DMS 273 (cell line): ENCODE data around the gene HIP1R.
"Not testable (repeated sequence)": the region's sequence is repeated elsewhere in the genome, so short reads cannot be mapped to it uniquely, and the experiment has no call there.

ENCODE experiments used
- DNase-seq: peaks from one replicate; lab custom pipeline; 2025; ENCODE audit not compliant: unreplicated experiment; lab: John Stamatoyannopoulos, UW

The HIP1R gene

GRCh38 chr12:122893208-122894153 is 58.2 kb downstream of the HIP1R start:
- no peak for DNase-seq

- no peak for DNase-seq
Observed at GRCh38 chr12:122894193-122895121, 59.2 kb downstream of the HIP1R start.

- DNase-seq: no peak
Observed at GRCh38 chr12:122895320-122895703, 60.1 kb downstream of the HIP1R start.

DNA sequence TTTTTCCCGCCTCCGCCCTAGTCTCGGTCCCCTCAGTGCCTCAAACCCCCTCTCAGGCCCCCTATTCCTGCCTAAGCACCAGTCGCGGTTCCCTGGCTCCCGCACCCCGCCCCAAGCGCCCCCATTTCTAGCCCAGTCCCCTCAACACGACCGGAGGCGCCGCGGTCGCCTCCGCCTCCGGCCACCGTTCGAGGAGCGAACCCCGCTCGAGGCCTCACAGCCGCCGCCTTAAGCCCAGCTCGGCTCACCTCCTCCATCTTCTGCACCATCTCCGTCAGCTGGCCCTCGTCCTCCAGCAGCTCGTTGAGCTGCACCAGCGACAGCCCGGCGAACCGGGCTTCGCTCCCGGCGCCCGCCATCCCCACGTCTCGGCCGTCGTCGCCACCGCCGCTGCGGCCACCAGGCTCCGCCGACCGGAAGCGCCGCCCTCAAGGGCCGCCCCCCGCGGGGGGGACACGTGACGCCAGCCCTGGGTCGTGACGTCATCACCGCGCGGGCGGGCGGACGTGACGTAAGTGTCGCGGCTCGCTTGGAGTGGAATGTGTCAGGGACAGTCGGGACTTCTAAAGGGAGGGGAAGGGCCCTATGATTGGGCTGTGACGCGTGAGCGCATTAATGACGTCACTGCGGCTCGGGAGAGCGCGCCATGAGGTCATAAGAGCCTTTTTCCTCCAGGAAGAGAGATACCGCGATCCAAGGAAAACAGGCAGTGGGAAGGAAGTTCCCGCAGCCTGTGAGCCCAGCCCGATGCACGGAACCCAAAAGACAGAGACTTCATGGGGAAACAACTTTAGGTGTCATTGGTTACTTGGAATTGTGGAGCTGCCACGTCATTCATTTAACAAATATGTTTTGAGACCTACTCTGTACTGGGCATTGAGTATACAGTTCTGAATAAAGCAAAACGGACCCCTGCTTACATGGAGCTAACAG is 60.7 kb downstream of the HIP1R start, which contains the start of gene VPS37B:
TSS of gene VPS37B (minus strand) at position 421 of the 933 bp plus-strand sequence. CDS start at position 359, 62 bp downstream.
- peak; percentile 79 for DNase-seq

GRCh38 chr12:122896662-122897061 is 61.4 kb downstream of the HIP1R start:
- no peak for DNase-seq

DNA sequence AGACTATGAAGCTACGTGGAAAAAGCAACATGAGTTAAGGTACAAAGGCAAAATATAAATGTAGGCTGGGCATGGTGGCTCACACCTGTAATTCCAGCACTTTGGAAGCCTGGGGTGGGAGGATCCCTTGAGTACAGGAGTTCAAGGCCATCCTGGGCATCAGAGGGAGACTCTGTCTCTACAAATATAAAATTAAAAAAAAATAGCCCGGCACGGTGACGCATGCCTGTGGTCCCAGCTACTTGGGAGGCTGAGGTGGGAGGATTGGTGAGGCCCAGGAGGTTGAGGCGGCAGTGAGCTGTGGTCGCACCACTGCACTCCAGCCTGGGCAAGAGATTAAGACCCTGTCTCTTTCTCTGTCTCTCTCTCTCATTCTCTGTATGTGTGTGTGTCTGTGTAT is 64.6 kb downstream of the HIP1R start:
- DNase-seq: no peak

DNA sequence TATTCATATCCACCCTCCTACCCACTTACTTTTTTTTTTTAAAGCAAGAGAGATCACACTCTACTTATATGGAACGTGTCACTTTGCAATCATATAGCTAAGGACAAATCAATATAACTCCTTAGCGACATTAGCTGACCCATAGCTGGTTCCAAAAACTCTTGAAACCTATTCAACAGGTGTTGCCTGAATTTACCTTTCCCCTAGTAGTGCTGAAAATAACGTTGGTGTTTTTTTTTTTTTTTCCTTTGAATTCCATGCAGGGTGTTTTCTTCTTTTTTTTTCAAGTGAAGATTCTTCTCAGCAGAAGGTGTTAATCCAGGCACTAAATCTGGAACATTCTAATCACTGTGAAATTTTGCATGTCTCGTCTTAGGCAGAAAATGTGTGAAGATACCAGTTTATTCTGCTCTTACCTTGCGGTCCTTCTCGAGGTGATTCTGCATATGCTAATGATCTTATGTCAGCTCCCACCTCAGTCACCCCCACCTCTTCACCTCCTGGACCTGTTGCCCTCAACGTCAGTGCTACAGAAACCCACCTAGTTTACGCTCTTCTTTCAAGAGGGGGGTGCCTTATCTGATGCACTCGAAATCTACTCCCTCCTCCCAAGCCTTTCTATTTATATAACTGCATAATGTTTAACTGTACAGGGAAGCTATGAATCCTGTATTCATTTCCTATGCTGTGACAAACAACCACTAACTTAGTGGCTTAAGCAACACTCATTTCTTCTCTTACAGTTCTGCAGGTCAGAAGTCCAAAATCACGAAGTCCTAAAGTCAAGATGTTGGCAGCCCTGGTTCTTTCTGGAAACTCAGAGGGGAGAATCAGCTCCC is 67.8 kb downstream of the HIP1R start:
- DNase-seq: no peak

- DNase-seq: no peak
Observed at GRCh38 chr12:122903693-122904034, 68.4 kb downstream of the HIP1R start.

DNA sequence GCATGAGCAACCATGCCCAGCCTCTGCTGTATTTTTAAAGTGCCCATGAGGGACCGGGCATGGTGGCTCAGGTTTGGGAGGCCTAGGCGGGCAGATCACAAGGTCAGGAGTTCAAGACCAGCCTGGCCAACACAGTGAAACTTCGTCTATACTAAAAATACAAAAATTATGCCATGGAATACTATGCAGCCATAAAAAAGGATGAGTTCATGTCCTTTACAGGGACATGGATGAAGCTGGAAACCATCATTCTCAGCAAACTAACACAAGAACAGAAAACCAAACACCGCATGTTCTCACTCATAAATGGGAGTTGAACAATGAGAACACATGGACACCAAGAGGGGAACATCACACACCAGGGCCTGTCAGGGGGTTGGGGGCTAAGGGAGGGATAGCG is 70.0 kb downstream of the HIP1R start:
- not testable (repeated sequence) for DNase-seq

DNA sequence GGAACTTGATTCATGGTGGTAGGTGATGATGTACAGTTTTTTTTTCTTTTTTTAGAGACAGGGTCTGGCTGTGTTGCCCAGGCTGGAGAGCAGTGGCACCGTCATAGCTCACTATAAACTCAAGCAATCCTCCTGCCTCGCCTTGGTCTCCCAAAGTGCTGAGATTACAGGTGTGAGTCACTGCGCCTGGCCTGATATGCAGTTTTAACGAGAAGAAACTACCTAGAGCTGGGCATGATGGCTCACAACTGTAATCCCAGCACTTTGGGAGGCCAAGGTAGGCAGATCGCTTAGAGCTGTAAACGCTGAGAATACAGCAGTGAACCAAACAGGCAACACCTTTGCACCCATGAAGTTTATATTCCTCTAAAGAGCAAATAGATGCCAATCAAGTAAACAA is 73.7 kb downstream of the HIP1R start:
- no peak for DNase-seq

- peak; percentile 73 for DNase-seq
Observed at GRCh38 chr12:122909442-122910288, 74.4 kb downstream of the HIP1R start.
